Osteocyte (in vitro differentiated cells): Measurements from ENCODE around the gene UNC80. TPM values are rescaled to one million over a fixed set of nuclear protein-coding genes. Genes with fewer than 3 reads are reported as not detected.
A peak's percentile ranks its signal among the peaks of the same experiment; 100 is the strongest.

ENCODE experiments used
- DNase-seq: peaks from one replicate; pipeline ENCODE4 v3.0.0; 2021; ENCODE audit warnings: mixed read lengths; ENCODE audit not compliant: unreplicated experiment; ENCODE audit errors: extremely low spot score
- H3K27ac Mint-ChIP-seq: one replicate; pipeline ENCODE4 v1.8.0; 2021; ENCODE audit warnings: mild to moderate bottlenecking, mixed read lengths; ENCODE audit not compliant: unreplicated experiment
- H3K27me3 Mint-ChIP-seq: one replicate; pipeline ENCODE4 v1.8.0; 2021; ENCODE audit warnings: mixed read lengths; ENCODE audit not compliant: unreplicated experiment
- H3K36me3 Mint-ChIP-seq: one replicate; pipeline ENCODE4 v1.8.0; 2021; ENCODE audit warnings: mixed read lengths; ENCODE audit not compliant: unreplicated experiment
- H3K4me1 Mint-ChIP-seq: one replicate; pipeline ENCODE4 v1.8.0; 2021; ENCODE audit warnings: mixed read lengths; ENCODE audit not compliant: unreplicated experiment
- H3K4me3 Mint-ChIP-seq: one replicate; pipeline ENCODE4 v1.8.0; 2021; ENCODE audit warnings: mild to moderate bottlenecking, moderate library complexity, mixed read lengths; ENCODE audit not compliant: unreplicated experiment
- H3K9me3 Mint-ChIP-seq: one replicate; pipeline ENCODE4 v1.8.0; 2021; ENCODE audit warnings: mixed read lengths; ENCODE audit not compliant: unreplicated experiment
- total RNA-seq: library from RNA; stranded (reverse); gene quantifications from 2 replicates; pipeline ENCODE4 v1.2.1, GENCODE V29; 2021
- TF ChIP-seq, protein P1 (sequence below): fragments of 200-600 bp; sonication (generic); IDR thresholded peaks from 2 replicates; pipeline ENCODE4 v1.5.0; 2021; ENCODE audit warnings: antibody characterized with exemption, mild to moderate bottlenecking, moderate library complexity

UNC80 gene
- total RNA-seq, 1 donor from 2014 or later = not detected

DNA sequence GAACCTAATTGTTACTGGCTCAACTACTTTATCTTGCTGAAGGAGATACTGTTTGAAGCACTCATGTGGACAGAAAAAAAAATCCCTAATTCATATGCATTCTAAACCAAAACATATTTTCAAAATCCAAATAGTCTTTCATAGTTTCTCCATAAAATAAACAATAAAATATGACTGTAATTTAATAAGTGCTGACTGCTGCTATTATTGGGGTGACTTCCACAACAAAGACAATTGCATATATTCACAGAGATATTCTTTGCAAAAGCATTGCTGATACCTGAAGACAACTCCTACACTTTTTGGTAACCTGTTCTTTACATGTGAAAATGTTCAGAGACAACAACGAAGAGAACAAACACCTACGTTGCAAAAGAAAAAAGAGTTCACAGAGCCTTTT is 157.7 kb downstream of the UNC80 start:
- no peak for DNase-seq
- Mint-ChIP-seq H3K27ac (no peak overlapping the region), H3K27me3 (peaks cover 17% of the 10 kb centered on the region), H3K4me1 (peaks cover 6% of the 10 kb centered on the region), H3K4me3 (no peak overlapping the region), H3K36me3 (no peaks in the 10 kb centered on the region), H3K9me3 (no peaks in the 10 kb centered on the region)
- TF ChIP-seq, protein P1, sequence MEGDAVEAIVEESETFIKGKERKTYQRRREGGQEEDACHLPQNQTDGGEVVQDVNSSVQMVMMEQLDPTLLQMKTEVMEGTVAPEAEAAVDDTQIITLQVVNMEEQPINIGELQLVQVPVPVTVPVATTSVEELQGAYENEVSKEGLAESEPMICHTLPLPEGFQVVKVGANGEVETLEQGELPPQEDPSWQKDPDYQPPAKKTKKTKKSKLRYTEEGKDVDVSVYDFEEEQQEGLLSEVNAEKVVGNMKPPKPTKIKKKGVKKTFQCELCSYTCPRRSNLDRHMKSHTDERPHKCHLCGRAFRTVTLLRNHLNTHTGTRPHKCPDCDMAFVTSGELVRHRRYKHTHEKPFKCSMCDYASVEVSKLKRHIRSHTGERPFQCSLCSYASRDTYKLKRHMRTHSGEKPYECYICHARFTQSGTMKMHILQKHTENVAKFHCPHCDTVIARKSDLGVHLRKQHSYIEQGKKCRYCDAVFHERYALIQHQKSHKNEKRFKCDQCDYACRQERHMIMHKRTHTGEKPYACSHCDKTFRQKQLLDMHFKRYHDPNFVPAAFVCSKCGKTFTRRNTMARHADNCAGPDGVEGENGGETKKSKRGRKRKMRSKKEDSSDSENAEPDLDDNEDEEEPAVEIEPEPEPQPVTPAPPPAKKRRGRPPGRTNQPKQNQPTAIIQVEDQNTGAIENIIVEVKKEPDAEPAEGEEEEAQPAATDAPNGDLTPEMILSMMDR = no peak

DNA sequence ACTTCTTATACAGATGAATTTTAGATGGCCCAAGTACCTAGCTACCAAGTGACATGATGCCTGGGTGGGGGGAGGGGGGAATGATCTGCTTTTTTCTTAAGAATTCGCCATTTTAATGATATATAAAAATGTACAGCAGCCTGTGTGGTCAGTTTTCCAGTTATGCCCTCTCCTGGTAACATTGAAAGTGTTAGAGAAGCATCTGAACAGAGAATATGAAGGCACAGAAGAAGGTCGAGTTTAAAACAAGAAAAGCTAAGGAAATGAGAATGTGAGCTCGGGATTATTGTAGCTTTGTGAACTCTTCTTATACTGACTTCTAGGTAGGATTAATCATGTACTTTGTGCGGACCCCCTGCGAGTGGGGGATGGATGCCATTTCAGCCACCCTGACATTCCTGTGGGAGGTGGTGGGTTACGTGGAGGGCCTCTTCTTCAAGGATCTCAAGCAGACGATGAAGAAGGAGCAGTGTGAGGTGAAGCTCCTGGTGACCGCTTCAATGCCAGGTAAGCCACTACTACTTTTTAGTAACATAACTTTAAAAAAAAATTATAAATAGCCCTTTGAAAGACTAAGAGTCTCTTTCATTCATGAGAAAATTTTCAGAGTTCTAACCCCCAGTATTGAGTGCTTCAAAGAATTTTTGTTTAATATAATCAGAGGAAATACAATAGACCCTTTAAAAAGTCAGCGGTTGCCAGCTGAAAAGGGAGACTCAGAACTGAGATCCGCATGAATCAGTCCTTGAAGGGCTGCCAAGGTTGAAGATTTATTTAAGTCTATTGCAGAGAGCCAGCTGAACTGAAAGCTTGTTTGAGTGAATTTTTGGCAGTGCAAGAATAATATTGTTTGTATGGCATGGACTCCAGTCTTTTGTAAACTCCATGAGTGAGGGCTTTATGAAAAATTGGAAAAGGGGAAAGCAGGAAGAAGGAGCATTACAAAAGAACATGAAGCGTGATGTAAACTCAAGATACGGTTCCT is 162.2 kb downstream of the UNC80 start:
- Mint-ChIP-seq H3K9me3 (no peaks in the 10 kb centered on the region), H3K4me1 (peaks cover 7% of the 10 kb centered on the region), H3K27ac (no peak overlapping the region), H3K4me3 (no peak overlapping the region), H3K27me3 (peaks cover 9% of the 10 kb centered on the region), H3K36me3 (no peaks in the 10 kb centered on the region)
- DNase-seq = no peak
- TF ChIP-seq, protein P1 = no peak

DNA sequence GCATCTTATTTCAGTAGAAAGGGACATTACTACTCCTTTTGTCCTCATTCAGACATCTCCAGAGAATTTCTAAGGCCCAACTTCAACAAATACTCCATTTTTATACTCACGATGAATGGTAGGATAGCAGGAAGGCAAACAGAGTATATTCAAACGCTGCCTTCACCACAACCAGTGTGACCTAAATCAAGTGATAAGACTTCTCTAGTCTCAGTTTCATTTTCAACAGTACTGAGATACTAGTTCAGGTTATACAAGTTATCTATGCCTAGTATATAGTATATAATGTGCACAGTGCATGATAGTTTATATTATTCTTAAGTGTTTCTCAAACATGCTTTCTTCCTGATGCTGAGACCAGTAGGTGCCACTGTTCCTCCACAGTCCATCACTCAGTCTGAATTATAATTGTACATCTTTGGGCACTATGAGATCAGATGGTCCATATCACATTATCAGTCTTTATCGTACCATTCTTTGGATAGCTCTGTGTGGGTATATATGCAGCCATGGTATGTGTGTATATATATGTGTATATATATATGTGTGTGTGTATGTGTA is 164.6 kb downstream of the UNC80 start:
- peaks cover 4% of the 10 kb centered on the region for H3K27me3 Mint-ChIP-seq
- TF ChIP-seq, protein P1 = peak; percentile 42
- H3K4me1 Mint-ChIP-seq = peaks cover 7% of the 10 kb centered on the region
- DNase-seq = no peak
- H3K9me3 Mint-ChIP-seq = no peaks in the 10 kb centered on the region
- no peaks in the 10 kb centered on the region for H3K36me3 Mint-ChIP-seq
- no peak overlapping the region for H3K4me3 Mint-ChIP-seq
- no peak overlapping the region for H3K27ac Mint-ChIP-seq

GRCh38 chr2:209937893-209938292 is 166.3 kb downstream of the UNC80 start:
- Mint-ChIP-seq H3K9me3 (no peaks in the 10 kb centered on the region), H3K4me1 (peaks cover 9% of the 10 kb centered on the region), H3K36me3 (no peaks in the 10 kb centered on the region), H3K27me3 (no peaks in the 10 kb centered on the region), H3K4me3 (no peak overlapping the region), H3K27ac (no peak overlapping the region)
- no peak for DNase-seq
- TF ChIP-seq, protein P1 = no peak

- Mint-ChIP-seq H3K27ac (no peak overlapping the region), H3K4me1 (peaks cover 14% of the 10 kb centered on the region), H3K4me3 (no peak overlapping the region), H3K9me3 (no peaks in the 10 kb centered on the region), H3K27me3 (no peaks in the 10 kb centered on the region), H3K36me3 (no peaks in the 10 kb centered on the region)
- no peak for DNase-seq
- TF ChIP-seq, protein P1 = no peak
These were observed 167.3 kb downstream of the UNC80 start for GRCh38 chr2:209938906-209939305.
